HG03558 (cell line): ENCODE measurements around the gene SS18L1.

ENCODE experiments used
- ATAC-seq: cut with Tn5 transposase; IDR thresholded peaks from one replicate; pipeline ENCODE4 v1.9.1; 2021; ENCODE audit warnings: moderate number of reproducible peaks; ENCODE audit not compliant: unreplicated experiment; ENCODE audit errors: extremely low read depth

Gene SS18L1

GRCh38 chr20:62208061-62208794, 64.7 kb downstream of the SS18L1 start:
- no peak for ATAC-seq

GRCh38 chr20:62208795-62209755, 65.5 kb downstream of the SS18L1 start:
- no peak for ATAC-seq

GRCh38 chr20:62209850-62210495, 66.4 kb downstream of the SS18L1 start:
- no peak for ATAC-seq

- no peak for ATAC-seq
Observed at GRCh38 chr20:62210496-62210855, 66.9 kb downstream of the SS18L1 start.

- ATAC-seq: no peak
Observed at GRCh38 chr20:62211216-62211615, 67.6 kb downstream of the SS18L1 start.

- ATAC-seq: no peak
Observed at GRCh38 chr20:62211769-62212288, 68.3 kb downstream of the SS18L1 start.

GRCh38 chr20:62212299-62212698, 68.7 kb downstream of the SS18L1 start:
- no peak for ATAC-seq

- ATAC-seq: no peak
Observed at GRCh38 chr20:62214067-62214466, 70.5 kb downstream of the SS18L1 start.

GRCh38 chr20:62215020-62215990, 71.7 kb downstream of the SS18L1 start:
- no peak for ATAC-seq

- no peak for ATAC-seq
Observed at GRCh38 chr20:62215991-62216635, 72.5 kb downstream of the SS18L1 start.

GRCh38 chr20:62216636-62217566, 73.3 kb downstream of the SS18L1 start:
- no peak for ATAC-seq

GRCh38 chr20:62217913-62218773, 74.6 kb downstream of the SS18L1 start:
- no peak for ATAC-seq

GRCh38 chr20:62219101-62219991, 75.8 kb downstream of the SS18L1 start:
- no peak for ATAC-seq

- ATAC-seq: no peak
Observed at GRCh38 chr20:62219992-62220665, 76.6 kb downstream of the SS18L1 start, which contains the start of gene HRH3. HRH3 (minus strand) TSS chr20:62220278; CDS start chr20:62219970, 308 bp downstream.
